GM19238 (cell line): ENCODE measurements around the gene ZNF423.

ENCODE experiments used
- DNase-seq: peaks from one replicate; pipeline ENCODE4 v3.0.0; 2011; ENCODE audit warnings: low spot score; ENCODE audit not compliant: insufficient read length

Gene ZNF423

DNA sequence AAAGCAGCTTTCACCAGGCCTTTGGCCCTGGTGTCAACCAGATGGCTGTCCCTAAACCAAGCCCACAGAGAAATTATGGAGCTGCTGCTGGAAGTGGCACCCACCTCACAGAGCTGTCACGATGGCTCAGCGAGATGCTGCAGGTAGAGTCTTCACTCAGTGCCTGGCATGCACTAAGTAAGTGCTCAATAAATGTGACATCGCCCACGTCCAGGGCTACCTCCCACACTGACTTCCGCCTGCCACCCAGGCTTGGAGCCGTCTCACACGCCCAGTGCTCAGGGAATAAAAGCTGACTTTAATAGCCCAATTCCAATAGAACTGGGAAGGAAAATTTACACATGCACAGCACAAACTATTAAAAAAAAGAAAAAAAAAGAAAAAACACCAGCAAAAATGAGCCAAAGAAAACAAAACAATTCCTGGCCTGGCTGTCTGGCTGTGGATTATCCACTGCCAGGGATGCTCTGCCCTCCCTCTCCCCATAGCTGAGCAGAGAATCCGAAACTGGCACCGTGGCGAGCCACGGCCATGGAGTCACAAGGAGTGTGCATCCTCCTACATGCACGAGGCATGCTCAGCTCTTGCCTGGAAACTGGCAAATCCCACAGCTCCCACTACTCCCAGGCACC lies 68.9 kb downstream of the ZNF423 start:
- DNase-seq = no peak

GRCh38 chr16:49785970-49786369 lies 69.9 kb downstream of the ZNF423 start:
- DNase-seq = no peak

DNA sequence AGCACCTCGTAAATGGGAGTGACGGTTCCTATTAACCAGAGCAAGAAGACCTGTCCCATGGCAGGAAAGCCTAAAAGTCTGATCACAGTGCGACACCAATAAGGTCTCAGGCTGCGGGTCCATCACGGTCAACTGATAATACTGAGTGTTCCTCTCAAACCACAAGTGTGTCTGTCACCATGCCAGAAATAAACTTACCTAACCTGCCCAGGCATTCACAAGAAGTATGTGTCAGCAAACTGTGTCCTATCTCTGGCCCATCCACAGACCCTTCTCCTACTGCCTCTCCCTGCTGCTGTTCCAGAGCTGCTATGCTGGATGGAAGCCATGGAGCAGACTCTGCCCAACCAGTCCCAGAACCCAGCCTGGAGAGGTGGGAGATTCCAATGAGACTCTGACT lies 73.5 kb downstream of the ZNF423 start:
- no peak for DNase-seq

DNA sequence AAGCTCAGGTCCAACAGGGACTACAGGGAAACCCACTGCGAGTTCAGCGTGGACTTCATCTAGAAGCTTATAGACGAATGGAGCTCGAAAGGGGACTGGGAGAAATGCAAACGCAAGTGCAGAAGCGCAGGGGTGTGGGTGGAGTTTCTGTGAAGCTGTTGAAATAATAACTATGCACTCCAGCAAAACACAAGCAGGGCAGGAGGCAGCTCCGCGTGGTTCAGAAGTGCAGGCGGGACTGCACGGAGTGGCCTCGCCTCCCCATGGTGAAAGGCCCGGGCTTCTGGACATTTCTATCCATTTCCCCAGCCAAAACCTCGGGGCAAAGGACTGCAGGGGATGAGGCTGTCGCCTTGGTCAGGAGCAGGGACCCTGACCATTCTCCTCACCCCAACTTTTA lies 74.5 kb downstream of the ZNF423 start:
- DNase-seq = no peak

GRCh38 chr16:49780433-49780832 lies 75.5 kb downstream of the ZNF423 start:
- no peak for DNase-seq

GRCh38 chr16:49779979-49780378 lies 75.9 kb downstream of the ZNF423 start:
- DNase-seq = no peak

GRCh38 chr16:49778202-49778930 lies 77.5 kb downstream of the ZNF423 start:
- DNase-seq = no peak

DNA sequence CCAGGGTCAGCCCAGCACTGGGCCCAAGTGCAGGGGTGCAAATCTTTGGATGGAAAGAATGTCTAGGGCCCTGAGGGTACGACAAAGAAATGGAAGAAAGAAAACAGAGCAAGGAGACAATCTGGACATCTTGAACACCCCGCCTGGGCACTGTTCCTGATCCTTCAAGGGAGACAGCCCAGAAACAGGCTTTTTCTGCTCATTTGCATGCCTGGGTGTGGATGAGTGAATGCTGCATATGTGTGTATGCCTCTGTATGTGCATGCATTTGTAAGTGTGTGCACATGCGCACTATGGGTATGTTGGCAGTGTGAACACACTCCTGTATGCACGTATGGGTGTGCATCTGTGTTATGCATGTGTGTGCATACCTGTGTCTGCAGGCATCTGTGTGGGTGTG lies 79.2 kb downstream of the ZNF423 start:
- DNase-seq = no peak

DNA sequence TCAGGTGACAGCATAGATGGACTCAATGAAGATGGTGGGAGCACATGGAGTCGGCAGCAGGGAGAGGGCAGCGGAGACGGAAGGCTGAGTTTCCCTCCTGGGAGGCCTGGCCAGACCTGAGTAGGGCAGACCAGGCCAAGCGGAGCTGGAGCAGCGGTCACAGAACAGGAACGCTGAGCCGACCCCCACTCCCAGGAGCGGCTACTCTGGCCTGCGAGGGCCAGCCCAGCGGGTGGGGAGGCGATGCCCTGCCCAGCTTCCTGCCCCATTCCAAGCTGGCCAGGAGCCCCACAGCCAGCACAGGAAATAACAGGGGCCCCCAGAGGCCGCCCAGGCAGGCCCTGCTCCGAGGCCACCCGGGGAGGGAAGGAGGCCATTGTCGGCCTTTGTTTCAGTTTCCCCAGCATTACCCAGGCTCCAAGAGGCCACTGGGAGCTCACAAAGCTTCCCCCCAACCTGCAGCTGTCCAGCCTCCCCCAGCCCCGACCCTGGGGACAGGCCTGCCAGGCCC lies 79.8 kb downstream of the ZNF423 start:
- DNase-seq = no peak

- DNase-seq = no peak
Observed at GRCh38 chr16:49775581-49775980, 80.3 kb downstream of the ZNF423 start.

DNA sequence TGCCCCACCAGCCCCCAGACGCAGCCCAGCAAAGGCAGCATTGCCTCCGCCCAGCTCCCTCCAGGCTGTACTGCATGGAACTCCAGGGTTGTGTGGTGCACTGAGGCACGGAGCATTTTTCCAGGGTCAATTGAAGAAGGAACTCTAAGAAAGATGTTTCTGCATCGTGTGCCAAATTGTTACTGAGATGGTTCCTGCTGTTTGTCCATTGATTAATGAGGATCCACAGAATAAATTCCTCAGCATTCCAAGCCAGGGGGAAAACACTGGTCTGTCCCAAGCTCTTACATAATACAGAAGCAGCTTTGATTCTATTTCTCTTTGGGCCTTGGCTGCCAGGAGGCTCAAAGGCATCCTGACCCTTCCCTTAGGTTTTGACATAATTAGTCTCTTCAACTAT lies 80.9 kb downstream of the ZNF423 start:
- no peak for DNase-seq

GRCh38 chr16:49773534-49774475 lies 82.1 kb downstream of the ZNF423 start:
- DNase-seq = no peak

DNA sequence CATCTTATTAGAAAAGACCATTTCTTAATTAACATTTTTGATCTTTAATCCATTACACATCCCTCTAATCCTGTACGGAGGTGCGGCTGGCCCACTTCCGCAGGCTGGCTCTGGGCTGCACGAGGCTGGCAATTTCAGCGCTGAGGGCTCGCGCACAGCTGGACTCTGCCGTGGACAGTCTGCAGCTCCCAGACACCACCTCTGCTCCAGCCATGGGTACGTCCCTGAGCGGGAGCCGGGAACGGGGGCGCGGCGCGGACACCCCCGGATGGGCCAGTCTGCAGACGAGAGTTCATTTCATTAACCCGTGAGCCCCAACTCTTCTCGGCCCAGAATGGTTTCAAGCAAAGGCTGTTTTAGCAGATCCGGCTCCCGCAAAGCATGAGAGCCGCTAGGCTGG lies 87.9 kb downstream of the ZNF423 start:
- DNase-seq = no peak

- DNase-seq = no peak
Observed at GRCh38 chr16:49767414-49767813, 88.5 kb downstream of the ZNF423 start.

DNA sequence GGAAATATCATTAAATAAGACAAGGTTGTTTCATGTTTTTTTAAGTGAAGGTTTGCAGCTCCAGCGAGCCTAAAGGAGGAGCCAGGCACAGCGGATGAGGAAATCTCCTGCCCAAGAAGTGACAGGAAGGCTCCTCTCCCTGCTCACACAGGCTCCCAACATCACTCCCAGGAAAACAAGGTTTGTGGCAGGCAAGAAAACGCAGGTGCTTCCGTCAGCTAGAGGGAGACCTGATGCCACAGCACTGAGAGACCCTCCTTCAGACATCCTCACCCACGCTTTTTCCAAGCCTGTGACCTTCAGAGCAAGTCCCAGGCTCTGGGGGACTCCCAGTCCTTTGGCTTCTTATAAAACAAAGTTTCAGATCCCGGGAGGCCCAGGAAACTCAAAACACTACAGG lies 89.7 kb downstream of the ZNF423 start:
- no peak for DNase-seq

DNA sequence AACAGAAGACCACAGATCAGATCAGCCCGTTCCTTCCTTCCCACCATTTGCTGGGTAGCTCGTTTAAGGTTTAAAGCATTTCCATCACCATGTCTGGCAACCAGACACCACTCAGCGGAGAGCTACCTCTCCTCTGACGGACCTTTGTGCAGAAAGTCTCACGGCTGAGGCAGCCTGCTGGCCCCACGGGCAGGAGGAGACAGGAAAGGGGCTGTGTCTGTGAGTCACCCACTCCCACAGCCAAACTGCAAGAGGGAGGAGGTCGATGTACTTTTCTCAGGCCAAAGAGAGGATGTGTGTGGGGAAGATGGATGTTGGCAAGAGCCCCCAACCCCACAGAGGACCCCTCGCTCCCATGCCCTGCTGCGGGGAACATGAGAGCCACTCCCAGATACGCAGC lies 92.1 kb downstream of the ZNF423 start:
- no peak for DNase-seq

- DNase-seq = no peak
Observed at GRCh38 chr16:49760815-49761214, 95.1 kb downstream of the ZNF423 start.

DNA sequence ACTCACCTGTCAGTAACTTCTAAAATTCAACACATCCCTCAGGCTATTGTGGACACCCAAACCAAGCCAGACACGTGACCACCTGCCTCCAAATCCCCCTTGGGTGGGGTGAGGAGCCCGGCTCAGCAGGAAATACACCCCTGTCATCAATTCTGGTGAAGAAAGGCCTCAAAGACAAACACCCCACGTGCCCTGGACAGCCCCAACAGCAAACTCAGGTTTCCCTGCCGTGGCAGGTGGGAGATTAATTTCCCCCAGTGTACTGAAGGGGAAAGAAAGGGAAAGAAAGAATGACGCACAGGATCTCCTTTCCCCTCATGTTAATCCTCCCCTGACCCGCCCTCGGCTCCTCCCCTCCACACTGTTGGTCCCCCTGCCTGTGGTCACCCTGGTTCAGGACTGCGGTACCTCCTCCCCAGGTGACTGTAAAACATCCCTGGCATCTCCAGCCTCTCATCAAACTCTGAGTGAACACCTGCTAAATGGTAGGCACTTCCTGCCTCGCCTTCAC lies 98.3 kb downstream of the ZNF423 start:
- DNase-seq = no peak

DNA sequence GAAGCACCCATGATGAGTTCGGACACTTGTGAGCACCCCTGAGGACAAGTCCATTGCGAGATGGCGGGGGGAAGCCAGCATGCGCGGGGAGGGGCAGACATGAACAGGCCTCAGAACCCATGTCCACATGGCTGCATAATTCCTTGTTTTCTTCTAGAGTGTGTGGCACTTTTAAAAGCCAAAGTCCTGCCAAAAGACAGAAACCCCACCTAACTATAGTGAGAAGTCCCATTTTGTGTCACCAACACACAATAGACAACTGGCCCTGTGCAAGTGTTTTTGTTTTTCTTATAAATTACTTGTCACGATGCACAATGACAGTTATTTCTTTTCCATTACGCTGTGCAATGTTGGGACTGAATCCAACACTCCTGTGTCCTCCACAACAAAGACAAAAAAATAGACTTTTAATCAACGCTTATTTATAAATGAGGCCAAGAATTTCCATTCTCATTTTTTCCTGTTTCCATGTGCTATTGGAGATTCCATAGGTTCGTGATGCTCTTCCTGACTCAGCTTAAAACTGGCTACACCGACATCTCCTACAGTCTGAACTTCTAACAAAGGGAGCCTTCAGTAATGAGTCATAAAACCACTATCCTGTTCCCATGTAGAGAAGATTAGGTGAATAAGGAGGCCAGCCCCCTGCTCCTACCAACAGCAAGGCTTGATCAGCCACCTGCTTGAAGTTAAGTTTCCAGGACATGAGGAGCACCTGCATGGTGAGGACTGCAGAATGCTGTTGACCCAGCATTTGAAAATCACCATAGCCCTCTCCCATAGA lies 98.9 kb downstream of the ZNF423 start:
- DNase-seq = no peak

GRCh38 chr16:49755716-49756505 lies 100.0 kb downstream of the ZNF423 start:
- DNase-seq = no peak
